ENCODE results near the gene PRRX1.

The PRRX1 gene

GRCh38 chr1:170720661-170721060, 56.7 kb downstream of the PRRX1 start:
- DNase-seq (ENCODE audit: low read depth, low spot score): no peak

GRCh38 chr1:170721621-170722020, 57.7 kb downstream of the PRRX1 start:
- no peak for DNase-seq (ENCODE audit: low read depth, low spot score)

GRCh38 chr1:170723518-170723917, 59.6 kb downstream of the PRRX1 start:
- no peak for DNase-seq (ENCODE audit: low read depth, low spot score)

GRCh38 chr1:170725326-170725725, 61.4 kb downstream of the PRRX1 start:
- DNase-seq (ENCODE audit: low read depth, low spot score): no peak

- no peak for DNase-seq (ENCODE audit: low read depth, low spot score)
Measured at GRCh38 chr1:170727963-170728362, 64.0 kb downstream of the PRRX1 start.

- no peak for DNase-seq (ENCODE audit: low read depth, low spot score)
Measured at GRCh38 chr1:170729225-170730002, 65.5 kb downstream of the PRRX1 start.

DNA sequence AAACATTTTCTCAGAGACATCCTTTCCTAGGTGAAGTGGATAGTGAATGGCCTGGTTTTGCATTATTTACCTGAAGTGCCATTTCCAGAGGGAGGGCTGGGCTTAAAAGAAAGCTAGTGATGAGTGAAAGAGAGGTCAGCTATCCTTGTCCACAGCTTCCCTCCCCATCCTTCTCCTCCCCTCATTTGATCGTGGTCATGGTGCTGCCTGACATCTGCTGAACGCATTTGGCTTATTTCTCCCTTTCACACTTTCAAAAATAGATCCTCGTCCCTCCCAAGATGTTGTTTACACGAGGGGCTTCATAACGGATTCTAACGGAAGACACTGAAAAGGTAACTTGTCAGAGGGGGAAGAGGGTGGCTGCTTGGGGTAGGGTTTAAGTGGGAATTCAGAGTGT, 66.1 kb downstream of the PRRX1 start:
- DNase-seq (ENCODE audit: low read depth, low spot score): no peak

DNA sequence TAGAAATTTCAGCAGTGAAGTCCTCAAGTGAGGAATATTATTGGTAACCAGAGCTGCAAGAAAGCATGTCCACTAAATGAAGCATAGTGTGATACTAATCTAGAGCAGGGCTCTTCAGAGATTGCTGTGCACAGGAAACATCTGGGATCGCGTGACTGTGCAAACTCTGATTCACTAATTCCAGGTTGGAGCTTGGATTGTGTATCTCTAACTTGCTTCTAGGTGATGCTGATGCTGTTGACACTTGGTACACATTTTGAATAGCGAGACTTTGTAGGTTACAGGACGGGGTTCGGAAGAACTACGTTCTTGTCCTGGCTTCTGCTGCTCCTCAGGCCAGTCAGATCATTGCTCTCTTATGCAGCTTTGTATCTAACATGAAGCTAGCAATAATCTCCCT, 66.5 kb downstream of the PRRX1 start:
- no peak for DNase-seq (ENCODE audit: low read depth, low spot score)

GRCh38 chr1:170731566-170732251, 67.8 kb downstream of the PRRX1 start:
- no peak for DNase-seq (ENCODE audit: low read depth, low spot score)

DNA sequence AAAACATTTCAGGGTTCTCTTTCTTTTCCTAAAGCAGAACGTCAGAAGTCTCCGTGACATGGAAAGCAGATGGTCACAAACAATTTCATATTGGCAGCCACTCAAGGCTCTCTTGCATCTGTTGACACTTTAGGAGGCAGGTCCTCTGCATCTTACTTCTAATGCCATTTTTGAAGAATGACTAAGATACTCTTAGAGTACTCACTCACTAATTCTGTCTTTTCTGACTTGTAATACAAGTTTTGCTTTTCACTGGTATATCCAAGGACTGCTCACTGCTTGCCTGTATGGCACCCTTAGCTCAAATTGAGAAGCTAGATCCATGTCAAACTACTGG, 68.3 kb downstream of the PRRX1 start:
- DNase-seq (ENCODE audit: low read depth, low spot score): no peak

DNA sequence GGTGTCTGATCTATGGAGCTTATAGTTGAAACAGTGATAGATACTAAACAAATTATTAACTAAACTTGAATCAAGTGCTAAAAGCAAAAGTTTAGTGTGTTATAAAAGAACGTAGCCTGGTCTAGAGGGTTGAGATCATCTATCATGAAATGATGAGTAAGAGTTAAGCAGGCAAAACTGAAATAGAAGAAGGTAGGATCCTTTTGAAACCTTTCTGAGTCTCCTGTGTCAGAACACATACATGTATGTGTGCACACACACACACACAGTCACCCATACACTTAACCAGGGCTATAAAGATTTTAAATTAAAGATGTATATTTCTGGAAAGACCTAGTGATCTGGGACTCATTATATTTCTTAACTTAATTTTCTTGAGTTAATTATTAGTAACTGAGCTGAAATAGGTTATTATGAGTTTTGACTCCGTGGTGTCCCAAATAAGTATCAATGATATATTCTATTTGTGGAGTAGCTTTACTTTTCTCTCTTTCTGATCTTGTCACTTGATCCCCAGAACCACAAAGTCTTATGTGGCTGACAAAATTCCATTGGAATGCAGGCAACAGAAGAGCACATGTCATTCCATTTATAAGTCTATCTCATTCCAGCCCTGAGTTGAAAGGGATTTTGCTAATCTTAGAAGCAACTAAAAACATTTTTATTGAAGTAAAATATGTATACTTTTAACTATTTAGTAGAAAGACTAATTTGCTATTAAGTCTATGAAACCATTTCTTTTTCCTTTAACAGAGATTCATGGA, 70.7 kb downstream of the PRRX1 start:
- DNase-seq (ENCODE audit: low read depth, low spot score): no peak

- DNase-seq (ENCODE audit: low read depth, low spot score): no peak
Measured at GRCh38 chr1:170735366-170736263, 71.7 kb downstream of the PRRX1 start.

- DNase-seq (ENCODE audit: low read depth, low spot score): no peak
Measured at GRCh38 chr1:170739803-170740202, 75.9 kb downstream of the PRRX1 start.

- no peak for DNase-seq (ENCODE audit: low read depth, low spot score)
Measured at GRCh38 chr1:170741678-170742077, 77.7 kb downstream of the PRRX1 start.

- DNase-seq (ENCODE audit: low read depth, low spot score): no peak
Measured at GRCh38 chr1:170742600-170742999, 78.7 kb downstream of the PRRX1 start.

DNA sequence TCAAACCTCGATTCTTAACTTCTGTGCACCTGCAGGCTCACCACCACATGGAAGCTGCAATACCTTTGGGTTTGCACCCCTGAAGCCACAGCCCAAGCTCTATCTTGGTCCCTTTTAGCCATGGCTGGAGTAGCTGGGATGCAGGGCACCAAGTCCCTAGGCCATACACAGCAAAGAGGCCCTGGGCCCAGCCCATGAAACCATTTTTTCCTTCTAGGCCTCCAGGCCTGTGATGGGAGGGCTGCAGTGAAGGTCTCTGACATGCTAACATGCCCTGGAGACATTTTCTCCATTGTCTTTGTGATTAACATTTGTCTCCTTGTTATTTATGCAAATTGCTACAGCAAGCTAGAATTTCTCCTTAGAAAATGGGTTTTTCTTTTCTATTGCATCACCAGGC, 79.2 kb downstream of the PRRX1 start:
- no peak for DNase-seq (ENCODE audit: low read depth, low spot score)

DNA sequence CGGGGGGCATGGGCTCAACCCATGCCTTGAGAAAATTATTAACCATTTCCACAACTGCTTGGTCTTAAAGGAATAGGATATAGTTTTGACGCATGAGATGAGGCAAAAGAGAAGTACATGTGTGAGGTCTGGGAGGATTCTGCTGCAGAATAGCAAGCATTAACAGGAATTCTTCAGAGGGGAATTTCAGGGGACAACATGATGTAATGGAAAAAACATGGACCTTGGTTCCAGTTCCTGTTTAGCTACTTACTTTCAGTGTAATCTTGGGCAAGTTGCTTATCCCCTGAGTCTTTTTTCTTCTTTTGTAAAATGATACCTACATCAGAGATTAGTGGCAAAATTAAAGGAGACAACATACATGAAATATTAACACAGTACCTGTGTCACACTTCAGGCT, 85.6 kb downstream of the PRRX1 start:
- DNase-seq (ENCODE audit: low read depth, low spot score): no peak

DNA sequence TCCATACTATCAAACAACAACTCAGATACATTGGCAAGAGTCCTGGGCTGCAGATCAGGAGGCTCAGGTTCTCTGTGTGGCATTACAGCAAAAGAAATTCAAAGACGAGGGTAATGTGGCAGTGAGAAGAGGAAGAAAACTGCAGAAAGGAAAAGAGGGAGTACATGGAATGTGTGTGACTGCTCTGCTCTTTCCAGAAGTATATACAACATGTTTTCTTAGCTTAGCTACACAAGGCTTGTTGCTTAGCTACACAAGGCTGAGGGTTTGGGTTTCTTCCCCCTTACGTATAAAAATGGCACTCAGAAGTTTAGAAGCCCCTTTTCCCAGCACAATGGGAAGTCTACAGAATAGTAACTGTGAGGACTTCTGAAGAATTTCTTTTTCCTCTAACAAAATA, 86.0 kb downstream of the PRRX1 start:
- no peak for DNase-seq (ENCODE audit: low read depth, low spot score)

DNA sequence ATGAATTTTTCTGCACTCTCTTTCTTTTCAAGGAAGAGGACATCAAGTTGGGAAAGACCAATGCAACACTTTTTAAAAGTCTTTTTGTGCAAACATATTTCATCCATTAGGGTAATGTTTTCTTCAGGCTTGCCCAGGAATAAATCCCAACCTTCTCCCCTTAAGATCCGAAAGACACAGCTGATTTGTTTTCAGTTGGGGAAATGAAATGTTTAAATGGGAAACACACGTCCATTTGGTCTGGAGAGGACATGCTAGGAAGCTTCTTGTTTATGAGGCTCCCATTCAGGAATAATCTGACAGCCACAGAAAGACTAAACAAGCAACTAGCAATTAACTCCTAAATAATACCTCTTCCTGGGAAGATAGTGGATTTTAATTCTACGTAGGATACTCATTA, 91.9 kb downstream of the PRRX1 start:
- no peak for DNase-seq (ENCODE audit: low read depth, low spot score)

DNA sequence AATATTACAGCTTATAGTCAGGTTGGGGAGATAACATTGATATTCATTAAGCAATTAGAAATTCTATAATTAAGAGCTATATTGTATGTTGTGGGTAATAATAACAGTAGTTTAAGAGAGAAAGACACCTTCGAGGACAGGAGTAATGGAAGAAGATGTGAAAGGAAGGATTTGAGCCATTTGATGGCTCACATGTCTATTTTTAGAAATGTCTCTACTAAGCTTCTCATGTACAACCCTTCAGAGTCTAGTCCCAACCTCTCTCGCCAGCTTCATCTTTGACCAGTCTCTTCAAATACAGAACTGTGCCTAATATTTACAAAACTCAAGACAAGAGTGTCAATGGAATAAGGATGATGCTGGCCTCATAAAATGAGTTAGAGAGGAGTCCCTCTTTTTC, 95.1 kb downstream of the PRRX1 start:
- DNase-seq (ENCODE audit: low read depth, low spot score): no peak

- DNase-seq (ENCODE audit: low read depth, low spot score): no peak
Measured at GRCh38 chr1:170765279-170765678, 101.3 kb downstream of the PRRX1 start.
